Gastroesophageal sphincter (tissue), 4 donors: ENCODE results near the gene SLC12A4. TPM values are rescaled to one million over a fixed set of nuclear protein-coding genes. Genes with fewer than 3 reads are reported as not detected.

Source experiments
- ATAC-seq: fragments of 150-250 bp; one replicate; pipeline ENCODE4 v1.9.1; 2016; ENCODE audit warnings: mild to moderate bottlenecking, moderate library complexity
- H3K27ac ChIP-seq, 4 donors: fragments of 200-600 bp; sonication (generic) in 3 of 4; 1 replicate in 3 of 4; 2 replicates in 1 of 4; pipeline ENCODE4 v1.5.1; 2016 to 2019
- H3K27me3 ChIP-seq: fragments of 200-600 bp; sonication (generic); one replicate; pipeline ENCODE4 v1.5.1; 2019
- H3K36me3 ChIP-seq, 2 donors: fragments of 200-600 bp; sonication (generic); one replicate each; pipeline ENCODE4 v1.5.1; 2019; ENCODE audit warnings: control low read depth in 1 of 2
- H3K4me1 ChIP-seq, 3 donors: fragments of 200-600 bp; sonication (generic); 1 replicate in 2 of 3; 2 replicates in 1 of 3; pipeline ENCODE4 v1.5.1; 2016 to 2019; ENCODE audit warnings: control low read depth in 2 of 3
- H3K4me3 ChIP-seq, 2 donors: fragments of 200-600 bp; sonication (generic); one replicate each; pipeline ENCODE4 v1.5.1; 2019; ENCODE audit warnings: mild to moderate bottlenecking in 1 of 2, moderate library complexity in 1 of 2
- H3K9me3 ChIP-seq, 3 donors: fragments of 200-600 bp; sonication (generic); one replicate each; pipeline ENCODE4 v1.5.1; 2017 to 2019; ENCODE audit warnings: control low read depth in 2 of 3
- CTCF ChIP-seq, 4 experiments: fragments of 200-600 bp in 2 of 4; fragments of 450-650 bp in 2 of 4; sonication (generic) in 1 of 4; IDR thresholded peaks; one replicate each; pipeline ENCODE4 v1.5.1; 2017 to 2019; ENCODE audit warnings: antibody characterized with exemption in 4 of 4, mild to moderate bottlenecking in 2 of 4, moderate library complexity in 2 of 4
- EP300 ChIP-seq: sonication (generic); formaldehyde crosslinking; IDR thresholded peaks from one replicate; pipeline ENCODE4 v1.6.1; 2017; ENCODE audit warnings: antibody characterized with exemption, mild to moderate bottlenecking
- POLR2A ChIP-seq, 2 donors: fragments of 450-650 bp; IDR thresholded peaks; one replicate each; pipeline ENCODE4 v1.6.1; 2017; ENCODE audit warnings: antibody characterized with exemption in 2 of 2, mild to moderate bottlenecking in 2 of 2, moderate library complexity in 1 of 2
- POLR2AphosphoS5 ChIP-seq: sonication (generic); formaldehyde crosslinking; IDR thresholded peaks from one replicate; pipeline ENCODE4 v1.6.1; 2017; ENCODE audit warnings: antibody characterized with exemption
- WGBS, 2 donors: methylation state at CpG; one replicate each; pipeline ENCODE4 v1.1.5; 2018; ENCODE audit warnings: low coverage in 1 of 2; 5-methylcytosine and 5-hydroxymethylcytosine counted together
- total RNA-seq, 4 donors: library from RNA; depleted of rRNA; stranded (reverse); fragments of >200 nt; gene quantifications; one replicate each; pipeline ENCODE4 v1.1.0, GENCODE V29; 2016

SLC12A4 gene
- total RNA-seq, 4 donors from 2014 or later: 54.7 to 121 (median 64.0) TPM

GRCh38 chr16:67914758-67915495 lies 53.5 kb downstream of the SLC12A4 start:
- Histone ChIP-seq H3K36me3 (peaks cover 0 to 57% of the 10 kb centered on the region in 2 donors), H3K27me3 (no peaks in the 10 kb centered on the region), H3K9me3 (no peaks in the 10 kb centered on the region), H3K27ac (no peak overlapping the region), H3K4me3 (no peak overlapping the region), H3K4me1 (peaks cover 0 to 62% (median 13%) of the 10 kb centered on the region in 3 donors)
- WGBS, 2 donors: 78% methylated on average over 5 of the region's 7 CpGs; no CpG with 5 or more reads in 1 of the 2 donors
- TF ChIP-seq POLR2A (IDR thresholded peaks at IDR 0.05): no peak
- TF ChIP-seq CTCF (IDR thresholded peaks at IDR 0.05): no peak
- TF ChIP-seq POLR2AphosphoS5: no peak
- TF ChIP-seq EP300: no peak
- no peak for ATAC-seq

GRCh38 chr16:67910158-67910557 lies 58.3 kb downstream of the SLC12A4 start:
- WGBS, 2 donors: 65% methylated on average over 2 of the region's 2 CpGs; no CpG with 5 or more reads in 1 of the 2 donors
- H3K9me3 ChIP-seq: no peaks in the 10 kb centered on the region
- ATAC-seq: no peak
- peaks cover 0 to 14% (median 0%) of the 10 kb centered on the region in 3 donors for H3K4me1 ChIP-seq
- peaks cover 0 to 51% of the 10 kb centered on the region in 2 donors for H3K36me3 ChIP-seq
- H3K4me3 ChIP-seq: no peak overlapping the region
- TF ChIP-seq CTCF (IDR thresholded peaks at IDR 0.05): no peak
- TF ChIP-seq EP300: no peak
- no peak for TF ChIP-seq POLR2A (IDR thresholded peaks at IDR 0.05)
- no peak overlapping the region for H3K27ac ChIP-seq
- no peaks in the 10 kb centered on the region for H3K27me3 ChIP-seq

GRCh38 chr16:67909056-67909742 lies 59.2 kb downstream of the SLC12A4 start:
- TF ChIP-seq POLR2A (IDR thresholded peaks at IDR 0.05) (no peak), EP300 (no peak), POLR2AphosphoS5 (no peak), CTCF (IDR thresholded peaks at IDR 0.05) (no peak)
- H3K4me3 ChIP-seq: no peak overlapping the region
- H3K9me3 ChIP-seq: no peaks in the 10 kb centered on the region
- peaks cover 0 to 9% (median 0%) of the 10 kb centered on the region in 3 donors for H3K4me1 ChIP-seq
- no peaks in the 10 kb centered on the region for H3K27me3 ChIP-seq
- H3K27ac ChIP-seq: no peak overlapping the region
- no peak for ATAC-seq
- peaks cover 0 to 48% of the 10 kb centered on the region in 2 donors for H3K36me3 ChIP-seq
- WGBS, 2 donors: 78 to 94% methylated on average over 7 to 8 of the region's 36 CpGs

GRCh38 chr16:67907397-67908180 lies 60.8 kb downstream of the SLC12A4 start:
- WGBS, 2 donors: 98% methylated on average over 5 of the region's 11 CpGs; no CpG with 5 or more reads in 1 of the 2 donors
- H3K9me3 ChIP-seq: no peaks in the 10 kb centered on the region
- H3K27ac ChIP-seq: no peak overlapping the region
- ATAC-seq: no peak
- peaks cover 0 to 9% (median 0%) of the 10 kb centered on the region in 3 donors for H3K4me1 ChIP-seq
- TF ChIP-seq EP300 (no peak), POLR2AphosphoS5 (no peak), CTCF (IDR thresholded peaks at IDR 0.05) (no peak), POLR2A (IDR thresholded peaks at IDR 0.05) (no peak)
- peaks cover 0 to 57% of the 10 kb centered on the region in 2 donors for H3K36me3 ChIP-seq
- no peaks in the 10 kb centered on the region for H3K27me3 ChIP-seq
- H3K4me3 ChIP-seq: no peak overlapping the region
